Osteoblast (primary cell): Measurements from ENCODE around the gene MATN1. TPM values are rescaled to one million over a fixed set of nuclear protein-coding genes. Genes with fewer than 3 reads are reported as not detected.
A peak's percentile ranks its signal among the peaks of the same experiment; 100 is the strongest.

ENCODE experiments used
- DNase-seq: peaks from one replicate; pipeline ENCODE4 v3.0.0; 2011; ENCODE audit warnings: low spot score, mixed read lengths; ENCODE audit not compliant: insufficient read length; ENCODE audit errors: missing footprints
- H2AFZ ChIP-seq: 2 replicates; pipeline ENCODE4 v1.6.0; 2011; ENCODE audit warnings: mild to moderate bottlenecking, low read length
- H3K27ac ChIP-seq: 2 replicates; pipeline ENCODE4 v1.5.1; 2011; ENCODE audit warnings: mild to moderate bottlenecking, low read depth, low read length, moderate library complexity
- H3K27me3 ChIP-seq: 2 replicates; pipeline ENCODE4 v1.6.0; 2012; ENCODE audit warnings: mild to moderate bottlenecking, control low read depth, inconsistent platforms, low read length, moderate library complexity; ENCODE audit not compliant: insufficient read depth
- H3K36me3 ChIP-seq: 2 replicates; pipeline ENCODE4 v1.5.1; 2011; ENCODE audit warnings: mild to moderate bottlenecking, low read length, control low read depth, moderate library complexity; ENCODE audit not compliant: insufficient read depth
- H3K4me1 ChIP-seq: 2 replicates; pipeline ENCODE4 v1.5.1; 2011; ENCODE audit warnings: mild to moderate bottlenecking, low read length, control low read depth, moderate library complexity; ENCODE audit not compliant: insufficient read depth
- H3K4me2 ChIP-seq: 2 replicates; pipeline ENCODE4 v1.6.0; 2011; ENCODE audit warnings: mild to moderate bottlenecking, low read length; ENCODE audit not compliant: insufficient read depth
- H3K4me3 ChIP-seq: fragments of 200-600 bp; sonication (generic); 3 replicates; pipeline ENCODE4 v1.5.1; 2012; ENCODE audit warnings: mild to moderate bottlenecking, low read length, inconsistent platforms; ENCODE audit not compliant: insufficient read depth
- H3K79me2 ChIP-seq: 2 replicates; pipeline ENCODE4 v1.6.0; 2012; ENCODE audit warnings: mild to moderate bottlenecking, low read length, control low read depth, inconsistent platforms; ENCODE audit not compliant: insufficient read depth
- H3K9me3 ChIP-seq: 2 replicates; pipeline ENCODE4 v1.5.1; 2011; ENCODE audit warnings: low read depth, low read length, control low read depth
- H4K20me1 ChIP-seq: 2 replicates; pipeline ENCODE4 v1.6.0; 2012; ENCODE audit warnings: mild to moderate bottlenecking, low read length, control low read depth; ENCODE audit not compliant: insufficient read depth
- total RNA-seq: library from RNA; depleted of rRNA; stranded (reverse); fragments of >200 nt; gene quantifications from 2 replicates; pipeline ENCODE4 v1.2.3, GENCODE V29; 2012
- TF ChIP-seq, protein P1 (sequence below): IDR thresholded peaks from 2 replicates; pipeline ENCODE4 v1.5.1; 2011; ENCODE audit warnings: mild to moderate bottlenecking, low read depth, low read length, moderate library complexity; ENCODE audit errors: extremely low read depth

The MATN1 gene
- total RNA-seq, 1 donor = not detected

GRCh38 chr1:30704765-30705509, 18.4 kb downstream of the MATN1 start:
- Histone ChIP-seq H3K4me2 (no peak overlapping the region), H2AFZ (no peak overlapping the region), H3K27ac (no peak overlapping the region), H3K79me2 (no peaks in the 10 kb centered on the region), H3K9me3 (no peaks in the 10 kb centered on the region), H3K4me3 (no peak overlapping the region), H3K27me3 (peaks cover 2% of the 10 kb centered on the region), H3K4me1 (peaks cover 9% of the 10 kb centered on the region), H4K20me1 (no peaks in the 10 kb centered on the region), H3K36me3 (no peaks in the 10 kb centered on the region)
- peak; percentile 38 for DNase-seq
- TF ChIP-seq, protein P1, sequence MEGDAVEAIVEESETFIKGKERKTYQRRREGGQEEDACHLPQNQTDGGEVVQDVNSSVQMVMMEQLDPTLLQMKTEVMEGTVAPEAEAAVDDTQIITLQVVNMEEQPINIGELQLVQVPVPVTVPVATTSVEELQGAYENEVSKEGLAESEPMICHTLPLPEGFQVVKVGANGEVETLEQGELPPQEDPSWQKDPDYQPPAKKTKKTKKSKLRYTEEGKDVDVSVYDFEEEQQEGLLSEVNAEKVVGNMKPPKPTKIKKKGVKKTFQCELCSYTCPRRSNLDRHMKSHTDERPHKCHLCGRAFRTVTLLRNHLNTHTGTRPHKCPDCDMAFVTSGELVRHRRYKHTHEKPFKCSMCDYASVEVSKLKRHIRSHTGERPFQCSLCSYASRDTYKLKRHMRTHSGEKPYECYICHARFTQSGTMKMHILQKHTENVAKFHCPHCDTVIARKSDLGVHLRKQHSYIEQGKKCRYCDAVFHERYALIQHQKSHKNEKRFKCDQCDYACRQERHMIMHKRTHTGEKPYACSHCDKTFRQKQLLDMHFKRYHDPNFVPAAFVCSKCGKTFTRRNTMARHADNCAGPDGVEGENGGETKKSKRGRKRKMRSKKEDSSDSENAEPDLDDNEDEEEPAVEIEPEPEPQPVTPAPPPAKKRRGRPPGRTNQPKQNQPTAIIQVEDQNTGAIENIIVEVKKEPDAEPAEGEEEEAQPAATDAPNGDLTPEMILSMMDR = no peak

GRCh38 chr1:30704271-30704670, 19.1 kb downstream of the MATN1 start:
- H3K27me3 ChIP-seq = peaks cover 5% of the 10 kb centered on the region
- H2AFZ ChIP-seq = no peak overlapping the region
- DNase-seq = peak; percentile 83
- TF ChIP-seq, protein P1 = no peak
- H3K36me3 ChIP-seq = no peaks in the 10 kb centered on the region
- no peak overlapping the region for H3K4me3 ChIP-seq
- no peak overlapping the region for H3K4me2 ChIP-seq
- H4K20me1 ChIP-seq = no peaks in the 10 kb centered on the region
- no peaks in the 10 kb centered on the region for H3K9me3 ChIP-seq
- H3K4me1 ChIP-seq = peaks cover 9% of the 10 kb centered on the region
- H3K79me2 ChIP-seq = no peaks in the 10 kb centered on the region
- H3K27ac ChIP-seq = no peak overlapping the region

DNA sequence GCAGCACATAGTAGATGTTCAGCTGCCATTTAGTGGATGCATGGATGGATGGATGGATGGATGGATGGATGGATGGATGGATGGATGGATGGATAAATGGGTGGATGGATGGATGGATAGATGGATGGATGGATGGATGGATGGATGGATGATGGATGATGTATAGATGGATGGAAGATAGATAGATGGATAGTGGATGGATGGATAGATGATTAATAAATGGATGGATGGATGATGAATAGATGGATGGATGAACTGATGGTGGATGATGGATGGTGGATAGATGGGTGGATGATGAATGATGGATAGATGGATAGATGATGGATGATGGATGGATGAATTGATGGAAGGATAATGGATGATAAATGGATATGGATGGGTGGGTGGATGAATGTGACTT, 20.6 kb downstream of the MATN1 start:
- Histone ChIP-seq H3K27ac (no peak overlapping the region), H3K4me1 (peaks cover 9% of the 10 kb centered on the region), H3K4me2 (no peak overlapping the region)

DNA sequence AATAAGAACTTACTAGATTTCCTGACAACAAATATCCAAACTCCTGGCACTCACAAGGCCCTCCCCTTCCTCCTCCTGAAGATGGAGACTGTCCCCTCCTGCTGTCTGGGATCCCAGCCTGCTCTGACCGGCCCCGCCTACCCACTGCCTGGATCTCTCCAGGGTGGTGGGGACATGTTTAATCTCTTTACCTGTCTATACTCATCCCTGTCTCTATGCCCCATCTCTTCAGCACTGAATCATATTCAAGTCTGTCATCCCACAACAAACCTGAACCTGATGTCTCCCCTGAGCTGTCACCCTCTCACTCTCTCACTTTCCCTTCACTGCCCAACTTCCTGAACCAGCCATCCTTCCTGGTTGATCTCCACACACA, 22.1 kb downstream of the MATN1 start:
- H3K79me2 ChIP-seq = no peaks in the 10 kb centered on the region
- H3K36me3 ChIP-seq = no peaks in the 10 kb centered on the region
- H3K4me3 ChIP-seq = no peak overlapping the region
- DNase-seq = no peak
- peak overlapping the region; percentile 52 for H2AFZ ChIP-seq
- H3K4me2 ChIP-seq = peak overlapping the region; percentile 21
- TF ChIP-seq, protein P1 = no peak
- H3K27ac ChIP-seq = no peak overlapping the region
- H3K27me3 ChIP-seq = peaks cover 6% of the 10 kb centered on the region
- no peaks in the 10 kb centered on the region for H4K20me1 ChIP-seq
- H3K4me1 ChIP-seq = peaks cover 9% of the 10 kb centered on the region
- H3K9me3 ChIP-seq = no peaks in the 10 kb centered on the region

More for the DNA sequence above, 20.6 kb downstream of the MATN1 start:
- Histone ChIP-seq H3K36me3 (no peaks in the 10 kb centered on the region), H3K9me3 (no peaks in the 10 kb centered on the region), H2AFZ (no peak overlapping the region), H4K20me1 (no peaks in the 10 kb centered on the region), H3K27me3 (peaks cover 5% of the 10 kb centered on the region), H3K79me2 (no peaks in the 10 kb centered on the region), H3K4me3 (no peak overlapping the region)
- DNase-seq = no peak
- TF ChIP-seq, protein P1 = no peak
